NCI-H146 treated with DMSO at 0.1 percent for 48 hours (cell line): ENCODE results near the gene KCNK3.
"Not testable (repeated sequence)": the region's sequence is repeated elsewhere in the genome, so short reads cannot be mapped to it uniquely, and the experiment has no call there.

ENCODE experiments used
- DNase-seq: peaks from one replicate; lab custom pipeline; 2025; ENCODE audit not compliant: unreplicated experiment; lab: John Stamatoyannopoulos, UW

KCNK3 gene

DNA sequence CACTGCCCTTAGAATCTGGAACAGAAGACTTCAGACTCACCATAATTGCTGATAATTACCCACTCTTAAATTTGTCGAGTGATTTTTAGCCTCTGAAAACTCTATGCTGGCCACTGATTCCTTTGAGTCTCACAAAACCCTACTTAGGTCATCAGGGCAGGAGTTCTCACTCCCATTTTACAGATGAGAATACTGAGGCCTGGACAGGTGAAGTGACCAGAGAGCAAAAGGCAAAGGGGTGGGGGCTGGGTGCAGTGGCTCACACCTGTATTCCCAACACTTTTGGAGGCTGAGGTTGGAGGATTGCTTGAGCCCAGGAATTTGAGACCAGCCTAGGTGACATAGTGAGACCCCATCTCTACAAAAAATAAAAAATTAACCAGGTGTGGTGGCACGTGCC lies 36.8 kb downstream of the KCNK3 start:
- no peak for DNase-seq

DNA sequence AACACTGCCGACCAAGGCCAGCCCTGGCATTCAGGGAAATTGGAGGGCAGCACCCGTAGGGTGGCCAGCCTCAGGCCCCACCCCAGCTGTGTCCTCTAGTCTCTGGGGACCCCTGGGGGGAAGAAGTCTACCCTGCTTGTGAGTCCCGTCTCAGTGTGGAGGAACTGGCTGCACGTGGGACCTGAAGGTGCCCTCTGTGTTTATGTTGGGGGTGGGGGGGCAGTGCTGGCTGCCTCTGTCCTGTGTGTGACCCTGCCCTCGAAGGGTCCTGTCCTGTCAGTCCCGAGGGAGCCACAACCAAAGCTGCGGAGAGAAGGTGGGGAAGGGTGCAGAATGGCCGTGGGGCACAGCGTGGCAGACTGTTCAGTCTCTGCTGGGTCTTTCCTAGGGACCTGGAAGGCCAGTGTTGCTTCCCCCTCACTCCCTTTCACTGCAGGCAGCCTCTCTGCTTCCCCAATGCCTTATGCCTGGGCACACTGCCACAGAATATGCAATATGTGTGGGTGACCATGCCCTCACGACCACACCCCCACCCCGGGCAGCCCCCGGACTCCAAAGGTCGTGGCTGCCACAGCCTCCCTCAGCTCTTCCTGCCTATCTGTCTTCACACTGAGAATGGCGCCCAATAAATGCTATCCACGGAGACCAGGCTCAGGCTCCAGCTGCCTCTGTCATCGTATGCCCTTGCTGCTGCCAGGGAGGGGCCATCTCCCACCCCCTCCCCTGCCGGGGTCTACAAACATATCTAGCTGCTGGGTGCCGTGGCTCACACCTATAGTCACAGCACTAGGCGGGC lies 38.2 kb downstream of the KCNK3 start:
- DNase-seq = no peak

DNA sequence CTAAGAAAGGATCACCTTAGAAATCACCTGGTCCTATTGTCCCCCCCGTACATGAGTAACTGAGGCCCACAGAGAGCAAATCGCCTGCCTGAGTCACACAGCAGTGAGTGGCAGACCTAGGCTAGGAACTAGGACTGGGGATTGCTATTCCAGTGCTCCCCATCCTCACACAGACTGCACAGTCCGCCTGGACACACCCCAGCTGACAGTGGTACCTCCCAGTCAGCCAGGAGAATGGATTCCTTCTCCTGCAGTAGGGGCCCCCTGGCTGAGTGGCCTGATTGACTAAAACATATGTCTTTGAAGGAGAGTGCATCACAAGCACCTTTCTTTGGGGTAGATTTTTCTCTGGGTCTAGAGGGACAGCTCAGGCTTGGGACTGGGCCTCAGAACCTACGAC lies 39.2 kb downstream of the KCNK3 start:
- DNase-seq = no peak

DNA sequence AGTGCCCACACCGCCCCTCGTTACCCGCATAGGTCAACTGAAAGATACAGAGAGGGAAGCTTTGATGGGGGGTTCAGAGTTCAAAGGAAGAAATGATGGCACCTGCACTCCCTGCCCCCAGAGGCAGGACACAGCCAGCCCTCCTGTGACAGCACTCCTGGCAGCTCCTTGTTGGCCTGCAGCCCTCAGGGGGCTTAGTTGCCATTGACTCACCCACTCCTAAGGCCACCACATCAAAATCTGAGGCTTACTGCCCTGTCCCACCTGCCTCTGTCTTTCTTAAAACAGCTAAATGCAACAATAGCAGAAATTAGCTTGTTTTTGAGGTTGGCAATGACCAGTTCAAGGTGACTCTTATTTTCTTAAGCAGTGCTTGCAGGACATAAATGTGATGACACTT lies 39.9 kb downstream of the KCNK3 start:
- DNase-seq = no peak

DNA sequence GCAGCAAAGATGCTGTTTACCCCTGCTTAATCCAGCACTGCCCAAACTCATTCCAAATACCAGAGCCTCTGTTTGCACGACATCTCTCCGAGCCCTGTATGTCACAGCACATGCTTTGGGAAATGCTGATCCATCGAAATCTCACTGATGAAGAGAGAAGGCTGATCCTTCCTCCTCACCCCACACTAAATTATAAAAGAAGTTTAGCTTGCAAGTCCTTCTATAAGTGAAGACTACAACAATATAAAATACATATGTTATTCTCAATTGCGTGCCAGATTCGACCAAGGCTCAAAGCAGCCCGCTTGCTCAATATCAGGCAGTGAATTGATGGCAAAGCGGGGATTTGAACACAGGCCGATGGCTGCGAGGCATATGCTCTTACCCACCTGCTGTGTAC lies 40.9 kb downstream of the KCNK3 start:
- DNase-seq = no peak

DNA sequence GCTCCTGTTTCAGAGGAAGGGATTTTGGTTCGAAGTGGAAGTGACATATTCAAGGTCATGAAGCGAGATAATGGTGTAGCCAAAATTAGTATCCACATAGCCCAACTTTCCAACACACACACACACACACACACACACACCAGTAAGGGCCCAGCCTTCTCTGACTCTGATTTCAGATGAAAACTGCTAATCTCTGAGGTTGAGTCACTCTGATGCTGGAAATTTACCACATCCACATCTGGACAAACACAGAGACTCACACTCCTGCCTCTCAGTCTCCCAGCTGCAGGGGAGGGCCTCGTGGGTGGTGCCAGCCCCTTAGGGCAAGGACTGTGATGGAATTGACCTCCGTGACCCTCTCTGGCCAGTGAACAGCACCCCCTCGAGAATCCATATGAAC lies 42.6 kb downstream of the KCNK3 start:
- DNase-seq = no peak

DNA sequence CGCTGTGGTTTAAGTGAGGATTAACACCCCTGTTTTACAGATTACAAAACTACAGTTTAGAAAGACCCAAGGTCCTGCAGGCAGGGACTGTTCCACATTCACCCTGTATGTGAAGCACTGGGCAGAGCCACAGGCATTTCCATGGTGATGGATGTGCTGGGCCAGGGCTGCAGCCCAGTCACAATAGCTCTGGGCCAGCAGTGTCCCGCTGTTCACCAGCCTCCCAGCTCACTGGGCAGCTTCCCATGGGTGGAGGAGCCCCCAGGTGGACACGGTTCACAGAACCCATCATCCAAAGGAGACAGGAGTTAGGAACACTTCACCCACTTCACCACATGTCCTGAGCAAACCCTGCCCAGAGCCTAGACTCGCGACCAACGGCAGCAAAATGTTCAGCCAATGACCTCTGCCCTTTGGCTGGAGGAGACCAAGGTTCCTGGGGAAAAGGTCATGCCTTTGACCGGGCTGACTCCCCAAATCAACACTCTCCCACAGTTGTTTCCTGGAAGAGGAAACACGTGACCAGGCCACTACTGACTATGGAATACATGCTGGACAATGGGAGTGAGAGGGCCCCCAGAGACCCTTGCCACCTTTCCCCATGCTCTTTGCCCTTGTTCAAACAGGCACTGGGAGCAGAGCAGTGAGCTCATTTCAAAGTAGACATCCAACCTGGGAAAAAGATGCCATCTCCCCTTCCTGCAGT lies 43.5 kb downstream of the KCNK3 start:
- no peak for DNase-seq

DNA sequence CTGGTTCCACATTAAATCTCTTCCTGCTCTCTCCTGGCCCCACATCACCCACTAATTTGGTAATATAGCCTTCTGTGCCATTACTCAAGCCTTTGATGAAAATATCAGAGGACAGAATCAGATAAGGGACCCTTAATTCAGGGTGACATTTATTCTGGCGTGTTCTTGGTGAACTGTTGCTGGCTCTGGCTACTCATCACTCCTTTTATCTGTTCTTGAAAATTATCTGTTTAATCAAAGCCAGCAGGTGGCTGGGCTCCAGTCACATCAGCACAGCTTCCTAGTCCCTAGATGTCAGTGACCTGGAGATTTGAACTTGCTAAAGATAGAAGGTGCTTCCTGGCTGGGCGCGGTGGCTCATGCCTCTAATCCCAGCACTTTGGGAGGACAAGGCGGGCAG lies 44.7 kb downstream of the KCNK3 start:
- peak; percentile 3 for DNase-seq

DNA sequence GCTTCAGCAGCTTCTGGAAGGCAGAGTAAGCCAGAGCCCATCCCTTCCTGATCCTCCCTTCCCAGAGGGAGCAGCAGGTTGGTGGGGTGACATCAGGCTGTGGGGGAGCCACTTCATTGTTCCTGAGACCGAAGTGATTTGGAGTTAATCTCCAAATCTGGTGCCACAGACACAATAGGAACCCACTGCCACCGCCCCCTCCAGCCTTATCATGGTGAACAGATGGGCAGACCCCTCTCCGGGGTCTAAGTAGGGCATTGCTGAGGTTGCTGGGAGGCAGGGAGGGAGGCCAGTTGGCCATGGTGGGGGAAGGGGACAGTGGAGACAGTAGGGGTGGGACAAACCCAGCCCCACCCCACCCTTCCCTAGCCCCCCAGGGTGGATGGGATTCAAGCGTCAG lies 46.0 kb downstream of the KCNK3 start:
- DNase-seq = no peak

DNA sequence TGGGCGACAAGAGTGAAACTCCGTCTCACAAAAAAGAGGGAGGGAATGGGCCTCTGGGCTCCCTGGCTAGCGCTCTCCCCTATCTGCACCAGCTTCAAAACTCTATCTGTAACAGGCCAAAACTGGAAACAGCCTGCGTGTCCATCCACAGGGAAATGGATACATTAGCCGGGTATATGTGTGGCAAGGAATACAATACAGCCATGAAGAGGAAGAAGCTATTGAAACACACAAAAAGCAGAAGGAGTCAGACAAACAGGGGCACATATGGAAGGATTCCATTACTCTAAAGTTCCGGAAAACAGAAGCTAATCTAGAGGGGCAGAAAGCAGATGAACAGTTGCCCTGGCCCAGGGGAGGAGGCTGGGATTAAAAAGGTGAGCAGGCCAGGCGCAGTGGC lies 47.0 kb downstream of the KCNK3 start:
- DNase-seq = no peak

DNA sequence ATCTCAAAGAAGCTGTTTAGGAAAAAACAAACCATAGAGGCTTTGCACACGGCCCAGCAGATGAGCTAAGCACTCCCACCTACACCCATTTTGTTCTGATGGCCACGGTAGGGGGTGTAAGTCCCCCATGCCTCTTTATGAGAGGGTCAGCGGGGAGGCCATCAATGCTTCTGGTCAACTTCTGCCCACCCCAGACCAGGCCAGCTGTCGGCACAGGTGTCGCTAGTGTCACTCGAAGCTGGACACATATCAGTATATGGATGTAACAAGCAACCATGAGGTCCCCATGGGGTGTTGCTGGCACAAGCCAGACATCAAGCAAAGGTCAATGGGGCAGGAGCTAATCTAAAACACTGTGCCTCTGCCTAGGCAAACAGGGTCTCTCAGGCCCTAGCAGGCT lies 47.8 kb downstream of the KCNK3 start:
- no peak for DNase-seq

DNA sequence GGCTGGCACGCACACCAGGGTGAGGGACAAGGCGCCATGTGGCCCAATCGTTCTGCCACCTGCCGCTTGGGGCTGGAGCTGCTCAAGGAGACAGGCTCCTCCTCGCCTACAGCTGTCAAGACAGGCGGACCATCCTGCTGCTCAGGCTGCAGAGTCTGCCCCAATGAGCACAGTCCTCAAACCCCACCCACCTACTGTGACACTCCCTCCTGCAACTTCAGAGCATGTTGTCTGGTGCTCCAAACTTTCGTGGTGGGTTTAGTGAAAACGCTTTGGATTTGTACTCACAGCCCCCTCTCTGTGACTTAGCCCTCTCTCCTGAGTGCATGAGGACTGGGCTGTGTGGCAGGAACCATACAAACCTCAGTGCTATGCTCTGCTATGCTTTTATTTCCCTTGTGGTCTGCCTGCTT lies 48.4 kb downstream of the KCNK3 start:
- no peak for DNase-seq

DNA sequence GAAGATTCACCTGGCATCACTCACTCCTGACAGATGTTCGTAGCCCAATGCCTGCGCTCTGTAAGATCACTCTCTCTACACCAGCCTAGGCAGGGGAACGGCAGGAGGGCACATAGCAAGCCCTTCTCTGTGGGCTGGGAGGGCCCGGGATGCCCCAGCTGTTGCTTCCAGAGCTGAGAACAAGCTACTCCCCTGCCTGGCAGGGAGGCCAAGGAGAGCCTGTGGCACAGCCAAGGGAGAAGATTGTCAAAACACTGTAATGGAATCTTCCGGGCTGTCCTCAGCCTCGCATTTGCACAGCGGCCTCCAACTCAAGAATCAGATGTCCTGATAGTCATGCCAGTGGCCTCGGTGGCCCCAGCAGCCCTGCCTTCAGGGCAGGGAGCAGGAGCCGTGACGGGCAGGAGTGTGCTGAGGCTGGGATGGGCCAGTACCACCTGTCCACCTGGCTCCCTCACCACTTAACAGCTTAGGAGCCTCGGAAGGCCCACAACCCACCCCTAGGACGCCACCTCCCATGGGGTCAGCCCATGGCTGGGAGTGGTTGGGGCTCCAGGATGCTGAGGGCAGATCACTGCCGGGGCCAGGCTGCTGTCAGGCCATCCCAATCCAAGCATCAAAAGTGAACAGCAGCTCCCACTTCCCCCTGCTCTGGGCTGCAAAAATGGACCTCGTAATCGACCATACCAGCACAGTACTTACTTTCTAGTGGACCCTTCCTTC lies 49.7 kb downstream of the KCNK3 start:
- no peak for DNase-seq

DNA sequence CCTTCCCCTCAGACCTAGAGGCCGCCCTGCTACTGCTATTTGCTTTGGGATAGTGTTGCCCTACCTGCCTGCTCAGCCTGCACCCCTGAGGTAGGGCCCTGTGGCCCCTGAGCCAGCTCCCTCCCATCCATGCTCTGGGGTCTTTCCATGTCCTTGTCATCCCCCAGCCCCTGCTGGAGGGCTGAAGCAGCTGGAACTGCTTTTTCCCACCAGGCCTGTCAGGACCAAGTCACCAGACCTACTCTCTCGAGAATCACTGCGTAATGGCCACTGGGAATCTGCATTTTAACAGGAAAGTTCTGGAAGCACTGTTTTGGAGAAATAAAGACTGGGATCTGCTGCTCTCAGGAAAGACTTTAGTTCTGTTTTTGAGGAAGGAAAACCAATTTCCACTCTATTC lies 51.3 kb downstream of the KCNK3 start:
- DNase-seq = no peak

DNA sequence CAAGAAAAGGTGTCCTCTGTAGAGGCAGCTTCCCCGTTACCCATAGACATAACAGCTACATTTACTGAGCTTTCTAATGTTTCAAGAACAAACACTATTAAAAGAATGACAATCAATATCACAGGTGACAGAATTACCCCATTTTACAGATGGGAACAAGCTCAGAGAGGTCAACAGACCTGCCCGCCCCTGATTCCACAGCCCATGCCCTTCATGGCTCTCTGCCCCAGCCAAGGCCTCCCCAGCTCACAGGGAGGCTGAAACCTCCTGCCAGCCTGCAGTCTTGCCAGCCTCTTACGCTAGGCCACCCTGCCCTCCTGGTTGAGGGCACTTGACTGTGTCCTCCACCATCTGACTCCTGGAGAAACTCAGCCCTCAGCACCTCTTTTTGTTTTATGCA lies 52.4 kb downstream of the KCNK3 start:
- DNase-seq = no peak

DNA sequence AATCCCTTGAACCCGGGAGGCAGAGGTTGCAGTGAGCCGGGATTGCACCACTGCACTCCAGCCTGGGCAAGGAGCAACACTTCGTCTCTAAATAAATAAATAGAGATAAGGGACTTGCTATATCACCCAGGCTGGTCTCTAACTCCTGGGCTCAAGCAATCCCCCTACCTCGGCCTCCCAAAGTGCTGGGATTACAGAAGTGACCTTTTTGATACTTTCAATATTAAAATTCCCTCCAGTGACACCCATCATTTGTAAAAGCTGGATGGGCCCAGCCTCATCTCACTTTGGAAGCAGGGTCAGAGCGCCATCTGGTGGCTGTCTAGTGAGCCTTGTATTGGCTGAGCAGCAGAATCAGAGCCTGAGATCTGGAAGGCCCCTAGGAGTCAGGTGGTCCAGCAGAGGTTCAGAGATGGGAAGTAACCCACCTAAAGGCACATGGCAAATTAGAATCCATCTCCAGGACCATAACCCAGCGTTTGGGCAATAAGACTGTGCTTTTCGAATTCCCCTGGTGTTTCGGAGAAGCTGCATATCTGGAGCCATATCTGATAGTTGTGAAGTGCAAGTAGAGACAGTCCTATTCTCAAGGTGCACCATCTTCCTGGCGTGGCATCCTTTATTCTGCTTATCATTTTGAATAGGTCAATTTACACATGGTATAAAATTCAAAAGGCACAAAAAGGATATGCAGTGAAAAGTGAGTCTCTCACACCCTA lies 53.2 kb downstream of the KCNK3 start:
- DNase-seq = peak; percentile 30

DNA sequence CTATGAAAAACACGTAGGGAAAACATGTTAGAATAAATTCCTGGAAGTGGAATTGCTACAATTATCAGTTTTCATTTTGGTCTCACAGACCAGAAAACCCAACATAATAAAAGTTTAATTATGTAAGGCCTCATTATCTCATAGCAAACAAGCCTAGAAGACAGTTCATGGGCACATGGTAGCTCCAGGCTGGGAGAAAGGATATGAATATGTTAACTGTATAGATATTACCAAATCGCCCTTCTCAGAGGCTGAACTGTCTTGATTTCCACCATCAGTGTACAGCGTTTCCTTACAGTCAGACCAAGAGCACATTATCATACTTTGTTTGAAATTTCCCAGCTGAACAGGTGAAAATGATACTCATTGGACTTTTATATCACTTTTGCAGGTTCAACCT lies 54.4 kb downstream of the KCNK3 start:
- no peak for DNase-seq

DNA sequence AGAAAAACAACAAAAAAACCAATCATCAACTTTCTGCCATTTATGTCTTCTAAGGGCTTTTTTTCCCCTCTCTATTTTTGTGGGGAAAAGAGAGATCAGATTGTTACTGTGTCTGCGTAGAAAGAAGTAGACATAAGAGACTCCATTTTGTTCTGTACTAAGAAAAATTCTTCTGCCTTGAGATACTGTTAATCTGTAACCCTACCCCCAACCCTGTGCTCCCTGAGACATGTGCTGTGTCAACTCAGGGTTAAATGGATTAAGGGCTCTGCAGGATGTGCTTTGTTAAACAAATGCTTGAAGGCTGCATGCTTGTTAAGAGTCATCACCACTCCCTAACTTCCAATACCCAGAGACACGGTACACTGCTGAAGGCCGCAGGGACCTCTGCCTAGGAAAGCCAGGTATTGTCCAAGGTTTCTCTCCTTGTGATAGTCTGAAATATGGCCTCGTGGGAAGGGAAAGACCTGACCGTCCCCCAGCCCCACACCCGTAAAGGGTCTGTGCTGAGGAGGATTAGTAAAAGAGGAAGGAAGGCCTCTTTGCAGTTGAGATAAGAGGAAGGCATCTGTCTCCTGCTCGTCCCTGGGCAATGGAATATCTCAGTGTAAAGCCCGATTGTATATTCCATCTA lies 57.4 kb downstream of the KCNK3 start:
- DNase-seq = peak; percentile 25

DNA sequence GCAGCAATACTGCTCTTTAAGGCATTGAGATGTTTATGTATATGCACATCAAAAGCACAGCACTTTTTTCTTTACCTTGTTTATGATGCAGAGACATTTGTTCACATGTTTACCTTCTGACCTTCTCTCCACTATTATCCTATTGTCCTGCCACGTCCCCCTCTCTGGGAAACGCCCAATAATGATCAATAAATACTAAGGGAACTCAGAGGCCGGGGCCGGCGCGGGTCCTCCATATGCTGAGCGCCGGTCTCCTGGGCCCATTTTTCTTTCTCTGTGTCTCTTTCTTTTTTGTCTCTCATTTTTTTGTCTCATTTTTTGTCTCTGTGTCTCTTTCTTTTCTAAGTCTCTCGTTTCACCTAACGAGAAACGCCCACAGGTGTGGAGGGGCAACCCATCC lies 57.9 kb downstream of the KCNK3 start:
- DNase-seq = not testable (repeated sequence)

DNA sequence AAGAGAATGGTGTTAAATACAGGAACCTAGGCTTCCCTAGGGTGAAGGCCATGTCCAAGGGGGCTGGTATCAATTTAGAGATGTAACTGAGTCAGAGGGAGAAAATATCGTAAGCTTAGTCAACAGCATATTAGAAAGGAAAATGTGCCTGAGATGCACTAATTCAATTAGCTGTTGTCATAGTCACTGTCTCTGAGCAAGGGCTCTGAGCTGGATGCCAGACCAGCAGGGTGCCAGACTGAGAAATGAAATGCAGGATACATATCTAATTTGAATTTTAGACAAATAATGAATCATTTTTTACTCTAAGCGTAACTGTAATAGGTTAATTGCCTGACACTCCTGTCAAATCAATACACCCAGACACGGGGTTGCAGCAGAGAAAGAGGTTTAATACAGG lies 60.1 kb downstream of the KCNK3 start:
- DNase-seq = peak; percentile 62

DNA sequence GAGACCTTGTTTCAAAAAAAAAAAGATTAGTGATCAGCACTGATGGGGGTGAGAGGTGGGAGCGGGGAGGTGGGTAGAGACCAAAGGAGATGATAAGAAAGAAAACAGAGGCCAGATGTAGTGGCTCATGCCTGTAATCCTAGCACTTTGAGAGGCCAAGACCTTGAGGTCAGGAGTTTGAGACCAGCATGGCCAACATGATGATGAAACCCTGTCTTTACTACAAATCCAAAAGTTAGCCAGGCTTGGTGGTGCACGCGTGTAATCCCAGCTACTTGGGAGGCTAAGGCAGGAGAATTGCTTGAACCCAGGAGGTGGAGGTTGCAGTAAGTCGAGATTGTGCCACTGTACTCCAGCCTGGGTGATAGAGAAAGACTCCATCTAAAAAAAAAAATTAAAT lies 62.0 kb downstream of the KCNK3 start:
- DNase-seq = no peak
